ENCODE results near the gene GRK7.

GRK7 gene

GRCh38 chr3:141804447-141804777 lies 41.2 kb downstream of the GRK7 start:
- TF ChIP-seq CTCF (IDR thresholded peaks at IDR 0.05) (no peak), ZFX (IDR thresholded peaks at IDR 0.05; ENCODE audit: borderline replicate concordance) (no peak)

GRCh38 chr3:141804778-141805639 lies 41.8 kb downstream of the GRK7 start:
- H3K27ac ChIP-seq, result no peak overlapping the region
- TF ChIP-seq CTCF (IDR thresholded peaks at IDR 0.05) (no peak), ZFX (IDR thresholded peaks at IDR 0.05; ENCODE audit: borderline replicate concordance) (no peak)

More at GRCh38 chr3:141804447-141804777, 41.2 kb downstream of the GRK7 start:
- no peak overlapping the region for H3K27ac ChIP-seq

- H3K27ac ChIP-seq, result no peak overlapping the region
- TF ChIP-seq CTCF (IDR thresholded peaks at IDR 0.05), result no peak
- no peak for TF ChIP-seq ZFX (IDR thresholded peaks at IDR 0.05; ENCODE audit: borderline replicate concordance)
These were observed 44.2 kb downstream of the GRK7 start for GRCh38 chr3:141807277-141808033.

DNA sequence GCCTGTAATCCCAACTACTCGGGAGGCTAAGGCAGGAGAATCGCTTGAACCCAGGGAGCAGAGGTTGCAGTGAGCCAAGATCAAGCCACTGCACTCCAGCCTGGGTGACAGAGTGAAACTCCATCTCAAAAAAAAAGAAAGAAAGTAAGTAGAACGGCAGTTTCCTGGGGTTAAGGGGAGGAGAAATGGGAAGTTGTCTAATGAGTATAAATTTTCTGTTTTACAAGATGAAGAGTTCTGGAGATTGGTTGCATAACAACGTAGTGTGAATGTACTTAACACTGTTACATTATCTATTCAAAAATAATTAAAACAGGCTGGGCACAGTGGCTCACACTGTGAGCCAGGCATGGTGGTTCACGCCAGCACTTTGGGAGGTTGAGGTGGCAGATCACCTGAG lies 45.4 kb downstream of the GRK7 start:
- no peak overlapping the region for H3K27ac ChIP-seq

GRCh38 chr3:141810161-141810560 lies 47.0 kb downstream of the GRK7 start:
- no peak overlapping the region for H3K27ac ChIP-seq
- TF ChIP-seq CTCF (IDR thresholded peaks at IDR 0.05), result no peak
- TF ChIP-seq ZFX (IDR thresholded peaks at IDR 0.05; ENCODE audit: borderline replicate concordance), result no peak

More for the DNA sequence above, 45.4 kb downstream of the GRK7 start:
- no peak for TF ChIP-seq ZFX (IDR thresholded peaks at IDR 0.05; ENCODE audit: borderline replicate concordance)
- no peak for TF ChIP-seq CTCF (IDR thresholded peaks at IDR 0.05)

DNA sequence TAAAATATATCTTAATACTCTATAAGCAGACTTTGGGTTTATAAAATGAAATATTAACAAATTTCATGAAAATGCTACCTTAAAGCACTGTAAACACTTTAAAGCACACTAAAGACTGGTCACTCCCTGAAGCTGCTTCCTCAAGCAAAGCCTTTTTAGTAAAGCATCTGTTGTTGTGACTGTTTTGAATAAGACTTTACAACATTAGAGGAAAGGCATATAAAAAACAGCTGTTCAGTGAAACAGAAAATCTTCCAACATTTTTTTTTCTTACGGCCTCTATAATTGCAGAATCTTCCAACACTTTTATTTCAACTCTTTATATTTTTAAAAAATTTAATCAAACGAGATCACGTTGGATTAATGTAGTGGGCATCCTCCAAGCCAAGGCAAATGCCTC lies 48.1 kb downstream of the GRK7 start:
- TF ChIP-seq ZFX (IDR thresholded peaks at IDR 0.05; ENCODE audit: borderline replicate concordance) (no peak), CTCF (IDR thresholded peaks at IDR 0.05) (no peak)
- no peak overlapping the region for H3K27ac ChIP-seq

DNA sequence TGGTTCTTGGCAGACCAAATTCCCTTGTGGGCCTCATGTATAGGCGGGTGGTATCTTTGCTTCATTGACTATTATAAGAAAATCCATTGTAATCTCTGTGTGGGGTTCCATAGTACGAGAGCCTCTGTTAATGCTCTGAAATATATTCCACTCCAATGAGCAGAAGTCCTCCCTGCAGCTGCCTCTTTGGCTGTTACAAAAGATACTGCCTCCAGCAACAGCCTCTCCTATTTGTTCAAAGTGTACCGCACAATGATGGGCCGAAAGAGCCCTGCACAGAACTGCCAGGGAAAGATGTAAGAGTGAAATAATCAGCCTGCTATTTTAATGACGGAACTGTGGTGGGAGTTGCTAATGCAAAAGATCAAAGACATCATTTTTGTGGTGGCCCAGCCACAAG lies 48.9 kb downstream of the GRK7 start:
- H3K27ac ChIP-seq, result no peak overlapping the region
- TF ChIP-seq CTCF (IDR thresholded peaks at IDR 0.05), result no peak
- TF ChIP-seq ZFX (IDR thresholded peaks at IDR 0.05; ENCODE audit: borderline replicate concordance), result no peak

Measured in 22Rv1 (cell line).